DMS53 treated with DMSO at 0.1 percent for 48 hours (cell line): Measurements from ENCODE around the gene UBE3D.
"Not testable (repeated sequence)": the region's sequence is repeated elsewhere in the genome, so short reads cannot be mapped to it uniquely, and the experiment has no call there.

Experiments used
- DNase-seq: peaks from one replicate; lab custom pipeline; 2025; ENCODE audit not compliant: unreplicated experiment; lab: John Stamatoyannopoulos, UW

Gene UBE3D

DNA sequence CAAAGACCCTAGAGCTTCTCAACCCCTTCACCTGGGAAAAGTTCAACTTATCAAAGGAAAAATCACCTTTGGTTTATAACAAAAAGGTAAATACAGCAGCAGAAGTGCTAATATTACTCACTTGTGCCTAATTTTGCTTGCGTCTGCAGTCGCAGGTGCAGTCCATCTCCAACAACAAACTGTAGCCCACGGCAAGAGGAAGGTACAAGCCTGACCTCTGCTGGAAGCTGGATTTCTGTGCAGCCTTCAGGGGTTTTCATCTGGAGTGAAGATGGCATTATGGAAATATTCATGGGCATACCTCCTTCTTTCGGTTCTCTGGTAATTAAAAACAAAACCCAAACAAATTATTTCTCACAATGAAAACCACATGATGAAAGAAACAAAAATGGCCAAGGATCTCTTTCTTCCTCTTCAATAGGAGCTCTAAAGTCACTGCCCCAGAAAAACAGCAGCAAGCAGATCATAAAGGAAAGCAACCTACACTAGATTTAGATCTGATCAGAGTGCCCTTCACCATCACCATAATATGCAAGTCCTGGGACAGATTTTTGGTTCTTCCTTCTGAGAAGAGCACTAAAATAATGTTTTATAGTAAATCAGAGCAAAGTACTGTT is 7.8 kb downstream of the UBE3D start:
- DNase-seq = peak; percentile 29

DNA sequence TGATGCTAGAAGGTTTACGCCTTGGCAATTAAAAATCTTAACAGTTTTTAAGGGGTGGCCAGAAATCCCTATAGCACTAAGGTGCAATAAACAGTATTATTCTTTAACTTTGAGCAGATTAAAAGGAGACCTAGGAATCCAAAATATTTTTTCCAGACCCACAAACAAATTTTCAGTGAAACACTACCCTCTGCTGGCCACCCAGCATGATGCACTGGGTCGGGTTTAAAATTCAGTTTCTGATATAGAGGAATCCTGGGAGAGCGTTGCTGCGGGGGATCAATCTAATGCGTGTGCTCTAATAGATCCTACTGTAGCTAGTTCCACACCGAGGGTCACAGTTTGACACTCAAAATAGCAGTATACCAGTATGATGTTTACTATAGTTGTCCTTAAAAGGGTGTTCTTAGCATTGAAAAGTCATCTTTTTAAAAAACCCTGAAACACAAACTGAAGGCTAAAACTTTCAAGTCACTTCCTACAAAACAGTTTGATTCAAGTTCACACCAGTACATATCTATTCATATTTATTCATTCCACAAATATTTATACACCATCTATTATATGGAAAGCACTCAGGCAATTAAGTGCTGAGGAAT is 10.2 kb downstream of the UBE3D start:
- peak; percentile 13 for DNase-seq

DNA sequence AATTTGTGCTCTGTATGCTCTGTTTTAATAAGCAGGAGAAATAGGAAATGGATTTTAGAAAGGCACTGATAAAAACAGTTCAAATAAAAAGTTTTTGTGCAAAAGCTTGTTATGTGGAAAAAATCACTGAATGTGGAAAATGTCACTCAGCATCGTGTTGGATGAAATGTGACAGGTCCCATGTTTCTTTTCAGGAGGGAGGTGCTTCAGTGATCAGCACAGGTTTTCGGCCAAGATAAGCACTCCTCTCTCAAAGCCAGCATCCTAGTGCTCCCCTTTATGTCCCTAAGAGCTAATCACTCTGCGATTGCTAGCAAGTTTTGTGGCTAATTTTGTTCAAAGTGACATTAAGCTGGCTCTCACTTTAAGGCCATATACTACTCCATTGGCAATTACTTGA is 12.0 kb downstream of the UBE3D start:
- DNase-seq = no peak

DNA sequence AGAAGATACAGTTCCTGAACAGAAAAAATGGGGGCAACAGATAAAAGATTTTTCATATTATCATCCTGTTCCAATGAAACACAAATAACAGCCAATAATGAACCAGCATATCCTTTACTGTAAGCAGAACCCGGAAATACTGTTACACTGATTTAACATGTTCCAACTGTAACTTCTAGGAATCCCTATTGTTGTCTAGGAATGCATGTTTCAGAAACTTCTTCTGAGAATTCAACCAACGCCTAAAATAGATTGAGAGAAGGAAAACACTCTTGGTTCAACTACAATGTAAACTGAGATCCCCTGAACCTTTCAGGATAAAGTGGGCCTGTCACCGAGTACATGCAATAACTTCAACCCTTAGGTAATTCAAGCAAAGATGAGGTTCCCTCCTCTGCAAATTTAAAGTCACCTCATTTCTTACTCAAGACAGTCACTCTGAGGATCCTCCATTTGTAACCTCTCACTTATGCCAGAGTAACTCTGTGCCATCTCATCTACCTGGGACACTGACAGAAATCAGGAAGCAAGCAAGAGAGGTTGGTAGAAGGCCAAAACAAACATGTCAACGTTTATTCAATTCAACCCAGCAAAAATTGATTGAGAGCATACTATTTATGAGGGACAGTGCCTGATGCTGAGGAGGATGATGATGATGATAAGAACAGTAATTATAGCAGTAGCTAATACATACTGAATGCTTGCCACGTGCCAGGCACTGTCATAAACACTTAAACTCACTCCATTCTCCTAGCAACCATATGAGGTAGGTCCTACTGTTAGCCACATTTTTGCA is 14.1 kb downstream of the UBE3D start:
- peak; percentile 37 for DNase-seq

DNA sequence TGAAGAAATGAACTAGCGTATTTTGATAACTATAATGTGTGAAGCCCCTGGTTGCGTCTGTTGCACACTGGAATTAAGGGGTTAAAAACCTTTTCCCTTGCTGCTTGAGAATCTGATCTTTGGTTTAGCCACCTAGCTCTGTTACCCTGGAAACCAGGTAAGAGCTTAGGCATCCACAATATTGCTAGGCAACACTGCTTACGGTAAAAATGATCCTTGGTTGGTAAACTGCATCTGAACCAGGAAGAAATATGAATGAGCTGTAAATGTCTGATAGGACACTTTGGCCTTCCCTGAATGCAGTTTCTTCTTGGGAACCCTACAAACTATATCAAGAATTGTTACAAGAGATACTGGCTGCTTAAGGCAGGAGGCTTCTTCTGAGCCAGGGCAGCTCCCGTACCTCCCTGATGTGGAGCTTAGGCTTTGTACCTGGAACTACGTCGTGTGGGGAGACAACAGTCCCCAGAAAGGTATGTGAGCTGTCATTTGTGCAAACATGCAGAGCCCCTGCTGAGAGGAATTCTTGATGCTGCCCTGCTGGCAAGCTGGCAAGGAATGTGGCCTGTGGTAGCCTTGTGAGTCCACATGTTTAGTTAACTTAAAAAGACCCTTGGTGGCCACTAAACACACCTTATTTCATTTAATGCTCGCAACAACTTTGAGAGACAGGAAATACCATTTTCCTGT is 18.4 kb downstream of the UBE3D start:
- no peak for DNase-seq

DNA sequence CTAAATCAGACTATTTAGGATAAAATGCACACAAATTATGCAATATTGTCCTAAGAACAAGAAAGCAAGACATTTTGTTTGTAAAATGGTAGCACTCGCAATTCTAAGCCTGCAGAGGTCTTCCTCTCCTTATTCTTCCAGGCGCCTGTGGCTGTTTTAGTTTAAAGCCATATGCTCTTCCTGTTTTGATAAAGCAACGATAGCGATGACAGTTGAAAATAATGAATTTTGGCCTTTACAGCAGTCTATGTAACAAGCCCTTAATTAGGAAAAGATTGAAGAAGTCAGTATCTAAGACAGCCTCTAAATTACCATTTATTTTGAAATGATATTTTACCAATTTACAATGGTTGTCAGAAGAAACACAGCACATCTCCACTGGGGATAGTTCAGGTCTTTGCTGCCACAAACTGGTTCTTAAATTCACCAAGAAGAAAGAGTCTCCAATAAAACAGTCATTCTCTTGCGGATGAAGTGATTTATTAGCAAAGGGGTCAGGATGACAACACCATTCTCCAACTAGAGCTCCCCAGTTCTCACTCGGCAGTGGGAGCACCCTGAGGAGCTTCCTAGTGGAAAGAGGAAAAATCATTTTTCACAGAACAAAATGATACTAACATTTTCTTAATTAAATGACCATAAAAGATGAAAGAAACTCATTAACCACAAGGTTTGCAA is 21.4 kb downstream of the UBE3D start:
- DNase-seq = no peak

DNA sequence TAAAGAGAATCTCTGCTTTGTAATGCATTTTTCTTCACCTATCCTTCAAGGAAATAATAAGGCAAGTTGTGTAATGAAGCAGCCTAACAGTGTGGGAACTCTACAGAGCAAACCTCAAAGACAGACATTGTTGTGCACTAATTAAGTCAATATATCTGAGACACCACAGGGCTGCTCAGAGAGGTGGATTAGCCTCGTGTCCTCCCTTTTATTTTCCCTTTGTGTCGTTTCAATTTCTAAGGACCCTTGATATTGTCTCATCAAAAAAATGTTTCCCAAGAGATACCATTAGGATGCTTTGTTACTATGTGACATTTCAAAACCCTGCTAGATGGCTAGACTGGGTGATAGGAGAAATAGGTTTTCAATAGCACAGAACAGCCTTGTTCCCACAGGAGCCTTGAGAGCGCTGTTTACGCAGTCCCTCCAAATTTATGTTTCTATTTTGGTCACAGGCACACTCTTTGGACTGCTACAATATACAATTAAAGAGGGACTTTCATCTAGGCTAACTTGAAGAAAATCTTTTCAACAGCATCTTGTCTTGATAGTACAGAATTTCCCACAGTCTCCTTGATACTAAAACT is 23.1 kb downstream of the UBE3D start:
- DNase-seq = no peak

DNA sequence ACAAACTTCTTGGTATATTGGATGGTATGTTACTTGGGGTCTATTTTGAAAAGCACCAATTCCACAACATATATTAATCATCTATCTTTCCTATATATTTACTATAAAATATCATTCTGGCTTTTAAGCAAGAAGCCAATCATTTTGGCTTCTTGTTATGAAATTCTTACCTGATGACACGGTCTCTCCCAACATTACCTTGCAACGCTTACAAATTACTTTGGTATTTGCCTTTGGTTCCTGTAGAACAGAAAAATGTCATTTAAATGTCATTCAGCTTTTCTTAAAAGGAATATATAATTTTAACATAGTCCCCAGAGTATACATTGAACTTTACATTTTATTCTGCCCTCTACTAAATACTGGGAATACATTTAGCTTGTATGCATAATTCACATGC is 27.4 kb downstream of the UBE3D start:
- DNase-seq = no peak

DNA sequence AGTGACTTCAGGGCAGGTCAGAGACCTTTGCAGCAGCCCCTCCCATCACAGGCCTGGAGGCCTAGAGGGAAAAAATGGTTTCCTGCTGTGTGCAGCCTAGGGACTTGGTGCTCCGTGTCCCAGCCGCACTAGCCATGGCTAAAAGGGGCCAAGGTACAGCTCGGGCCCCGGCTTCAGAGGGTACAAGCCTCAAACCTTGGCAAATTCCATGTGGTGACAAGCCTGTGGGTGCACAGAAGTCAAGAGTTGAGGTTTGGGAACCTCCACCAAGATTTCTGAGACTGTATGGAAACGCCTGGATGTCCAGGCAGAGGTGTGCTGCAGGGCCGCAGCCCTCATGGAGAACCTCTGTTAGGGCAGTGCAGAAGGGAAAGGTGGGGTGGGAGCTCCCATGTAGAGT is 34.0 kb downstream of the UBE3D start:
- no peak for DNase-seq

DNA sequence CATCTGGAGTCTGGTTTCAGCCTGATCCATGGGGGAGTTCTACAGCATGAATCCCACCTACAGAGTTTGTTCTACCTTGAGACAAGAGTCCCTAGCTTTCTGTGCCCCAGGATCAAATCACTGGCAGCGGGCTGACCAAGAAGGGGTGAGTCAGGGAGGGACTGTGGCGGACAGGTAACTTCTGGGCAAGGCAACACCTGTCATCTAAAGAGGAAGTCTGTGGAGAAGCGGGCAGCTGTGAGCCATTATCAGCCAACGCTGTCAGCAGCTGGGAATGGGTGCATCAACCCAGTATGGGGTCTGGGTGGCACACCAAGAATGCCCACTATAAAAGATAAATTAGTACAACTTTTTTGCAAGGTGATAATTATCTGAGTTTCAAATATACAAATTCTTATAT is 45.9 kb downstream of the UBE3D start:
- peak; percentile 29 for DNase-seq

DNA sequence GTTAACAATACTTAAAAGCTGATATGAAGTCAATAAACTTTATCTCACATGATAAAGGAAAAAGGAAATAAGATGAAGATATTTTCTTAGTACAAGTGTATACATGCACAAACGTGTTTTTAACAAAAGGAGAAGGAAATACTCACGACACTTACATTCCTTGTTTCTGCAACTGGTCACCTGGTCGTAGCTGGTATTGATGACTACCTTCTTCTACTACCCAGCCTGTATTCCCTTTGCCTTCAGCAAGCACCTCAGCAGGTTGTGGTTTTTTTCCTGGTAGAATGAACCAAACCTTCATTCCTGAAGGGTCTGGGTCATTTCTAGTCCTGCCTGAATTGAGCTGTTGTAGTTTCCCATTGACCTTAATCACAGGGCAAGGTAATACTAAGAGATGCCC is 54.5 kb downstream of the UBE3D start:
- not testable (repeated sequence) for DNase-seq

DNA sequence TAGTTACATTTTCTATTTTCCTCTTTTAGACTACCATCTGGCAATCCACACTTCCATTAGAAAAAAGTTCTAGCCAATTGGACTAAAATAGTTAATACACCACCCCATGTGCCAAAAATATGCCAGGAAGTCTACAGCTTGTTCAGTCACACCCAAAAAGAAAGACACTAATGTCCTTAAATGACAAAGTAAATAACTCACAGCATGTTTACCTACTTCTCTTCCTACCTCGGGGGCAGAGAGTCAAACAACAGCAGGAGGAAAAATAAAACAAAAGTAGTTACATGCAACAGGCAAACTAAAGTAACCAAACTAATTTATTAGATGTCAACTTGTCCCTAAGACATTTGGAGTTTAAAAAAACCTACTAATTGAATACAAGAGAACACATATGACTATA is 57.0 kb downstream of the UBE3D start:
- DNase-seq = peak; percentile 20

DNA sequence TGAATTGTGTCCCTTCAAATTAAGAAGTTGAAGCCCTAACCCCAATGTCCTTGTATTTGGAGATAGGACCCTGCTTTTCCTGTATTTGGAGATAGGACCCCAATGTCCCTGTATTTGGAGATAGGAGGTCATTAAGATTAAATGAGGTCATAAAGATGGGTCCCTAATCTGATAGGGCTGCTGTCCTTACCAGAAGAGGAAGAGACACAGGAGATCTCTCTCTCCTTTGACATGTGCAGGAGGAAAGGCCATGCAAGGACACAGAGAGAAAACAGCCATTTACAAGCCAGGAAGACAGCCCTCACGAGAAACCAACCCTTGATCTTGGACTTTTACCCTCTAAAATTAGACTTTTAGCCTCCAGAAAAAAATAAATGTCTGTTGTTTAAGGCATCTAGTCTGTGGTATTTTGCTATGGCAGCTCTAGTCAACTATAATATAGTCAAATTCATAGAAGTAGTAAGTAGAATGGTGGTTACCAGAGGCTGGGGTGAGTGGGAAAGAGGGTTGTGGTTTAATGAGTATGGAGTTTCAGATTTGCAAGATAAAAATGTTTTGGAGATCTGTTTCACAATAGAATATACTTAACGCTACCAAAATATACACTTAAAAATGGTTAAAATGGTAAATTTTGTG is 59.3 kb downstream of the UBE3D start:
- DNase-seq = no peak

DNA sequence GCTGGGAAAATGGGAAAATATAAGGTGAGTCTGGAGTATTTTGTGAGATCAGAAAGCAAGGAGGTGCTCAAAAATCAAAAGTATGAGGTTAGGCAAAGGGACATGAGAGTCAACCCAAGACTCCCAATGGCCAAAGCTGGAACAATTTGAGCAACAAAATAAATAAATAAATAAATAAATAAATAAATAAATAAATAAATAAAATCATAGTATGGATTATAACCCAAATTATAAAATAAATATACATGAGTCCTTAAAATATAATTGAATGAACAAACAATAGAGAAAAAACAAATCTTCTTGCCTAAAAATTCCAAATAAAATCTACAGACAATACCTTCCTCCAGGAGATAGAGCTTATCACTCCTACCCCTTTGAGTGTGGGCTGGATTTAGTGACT is 69.5 kb downstream of the UBE3D start:
- DNase-seq = no peak

DNA sequence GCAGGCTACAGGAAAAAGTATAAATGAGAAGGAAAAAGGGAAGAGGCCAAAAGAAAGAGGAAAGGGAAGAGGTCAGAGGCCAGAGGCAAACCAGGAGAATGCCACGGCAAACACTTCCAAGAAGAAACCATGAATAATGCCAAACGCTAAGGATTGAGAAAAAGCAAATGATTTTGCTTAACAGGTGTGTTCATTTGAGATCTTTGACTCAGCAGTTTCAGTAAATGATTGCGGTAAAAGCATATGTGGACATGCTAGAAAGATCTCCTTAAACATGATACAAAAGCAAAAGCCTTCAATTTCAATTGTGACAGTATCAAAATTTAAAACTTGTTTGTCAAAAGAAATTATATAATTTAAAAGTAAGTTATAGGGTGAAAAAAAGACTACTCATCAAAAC is 70.6 kb downstream of the UBE3D start:
- no peak for DNase-seq

DNA sequence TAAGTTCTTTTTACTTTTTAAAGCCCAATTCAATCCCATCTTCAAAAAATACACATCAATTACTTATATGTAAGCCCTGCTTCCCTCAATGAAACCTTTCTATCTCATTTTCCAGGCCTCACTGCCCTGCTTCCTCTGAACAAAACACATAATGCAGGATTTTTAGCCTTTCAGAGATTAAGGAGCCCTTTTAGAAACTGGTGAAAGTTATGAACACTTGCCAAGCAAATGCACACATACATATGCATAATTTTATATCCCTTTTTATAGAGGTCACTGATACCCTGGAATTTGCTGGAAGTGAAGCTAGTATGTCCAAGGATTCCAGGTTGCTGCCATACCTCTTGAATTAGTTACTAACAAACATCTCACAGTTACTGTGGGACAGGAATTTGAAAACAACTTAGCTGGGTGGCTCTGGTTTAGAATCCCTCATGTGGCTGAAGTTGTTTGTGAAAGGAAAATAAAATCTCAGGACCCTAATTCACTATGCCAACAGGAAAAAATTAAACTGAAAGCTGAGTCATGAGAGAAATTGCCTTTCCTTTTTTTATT is 75.8 kb downstream of the UBE3D start:
- no peak for DNase-seq

DNA sequence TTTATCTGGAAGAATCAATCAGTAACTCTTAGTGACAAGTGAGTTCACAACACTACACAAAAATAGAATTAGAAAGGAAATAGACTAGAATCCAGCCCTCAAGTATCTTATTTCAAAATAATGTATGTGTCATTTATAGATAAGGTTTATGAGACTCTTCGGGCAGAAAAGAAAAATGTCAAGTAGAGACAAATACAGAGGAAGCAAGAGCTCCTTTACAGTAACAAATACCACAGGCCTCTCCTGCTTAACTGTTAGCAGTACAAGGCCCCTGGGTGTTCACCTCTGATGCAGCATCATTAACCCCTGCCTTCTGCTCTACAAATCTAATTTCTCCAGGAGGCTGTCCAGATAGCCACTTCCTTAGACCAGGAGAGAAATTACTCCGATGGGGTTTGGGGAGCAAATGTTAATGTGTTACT is 76.7 kb downstream of the UBE3D start:
- no peak for DNase-seq

DNA sequence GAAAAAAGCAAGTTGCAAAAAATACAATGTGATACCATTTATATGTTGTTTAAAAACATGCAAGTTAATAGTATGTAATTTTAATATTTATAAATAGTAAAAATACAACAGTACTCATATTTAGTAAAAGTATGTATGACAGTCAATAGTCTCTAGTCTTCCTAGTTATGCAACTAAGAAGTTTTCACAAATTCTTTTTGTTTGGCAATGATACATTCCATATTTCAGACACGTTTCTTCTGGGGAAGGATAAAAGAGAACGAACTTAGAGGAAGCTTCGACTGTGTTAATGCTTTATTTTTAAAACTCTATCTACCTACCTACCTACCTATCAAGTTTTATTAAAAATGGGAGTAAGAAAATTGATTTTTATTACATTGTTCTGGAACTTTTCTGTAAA is 77.7 kb downstream of the UBE3D start:
- DNase-seq = no peak

DNA sequence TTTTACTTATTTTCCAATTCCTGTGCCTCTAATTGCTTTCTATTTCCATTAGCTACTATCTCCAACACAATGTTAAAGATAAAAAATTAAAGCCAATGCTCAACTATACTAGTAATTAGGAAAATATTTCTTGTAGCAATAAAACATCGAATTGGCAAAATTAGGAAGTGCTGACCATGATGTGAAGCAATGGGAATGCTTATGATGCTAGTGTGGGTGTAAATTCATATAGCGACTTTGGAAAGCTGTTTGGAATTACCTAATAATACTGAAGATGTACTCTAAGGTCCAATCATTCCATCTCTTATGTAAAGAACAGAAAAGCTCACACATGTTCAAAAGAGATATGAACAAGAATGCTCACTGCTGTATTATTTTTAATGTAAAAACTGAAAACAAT is 78.2 kb downstream of the UBE3D start:
- no peak for DNase-seq

DNA sequence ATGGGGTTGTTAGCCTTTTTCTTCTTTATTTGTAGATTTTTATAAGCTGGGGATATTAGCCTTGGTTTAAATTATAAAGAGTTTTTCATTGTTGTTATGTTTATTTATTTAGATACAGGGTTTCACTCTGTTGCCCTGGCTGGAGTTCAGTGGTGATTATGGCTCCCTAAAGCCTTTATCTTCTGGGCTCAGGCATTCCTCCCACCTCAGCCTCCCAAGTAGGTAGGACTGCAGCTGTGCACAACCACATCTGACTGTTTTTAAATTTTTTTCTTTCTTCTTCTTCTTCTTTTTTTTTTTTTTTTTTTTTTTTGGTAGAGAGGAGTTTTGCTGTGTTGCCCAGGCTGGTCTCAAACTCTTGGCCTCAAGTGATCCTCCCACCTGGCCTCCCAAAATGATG is 80.9 kb downstream of the UBE3D start:
- DNase-seq = no peak
